Trophoblast cell (in vitro differentiated cells and primary cell): Measurements from ENCODE around the gene FXYD3.

Experiments used
- DNase-seq, 2 donors: peaks; one replicate each; pipeline ENCODE4 v3.0.0-alpha.2; 2016
- H2AFZ ChIP-seq: 2 replicates; pipeline ENCODE4 v1.6.1; 2013; ENCODE audit warnings: low read length, moderate library complexity, mild to moderate bottlenecking; ENCODE audit not compliant: insufficient read depth, poor library complexity
- H2AK5ac ChIP-seq: 2 replicates; pipeline ENCODE4 v1.6.1; 2013; ENCODE audit warnings: mild to moderate bottlenecking, low read length
- H2BK120ac ChIP-seq: 2 replicates; pipeline ENCODE4 v1.6.1; 2013; ENCODE audit warnings: low read length, mild to moderate bottlenecking, moderate library complexity; ENCODE audit not compliant: insufficient read depth, poor library complexity
- H2BK12ac ChIP-seq: 2 replicates; pipeline ENCODE4 v1.6.1; 2013; ENCODE audit warnings: mild to moderate bottlenecking, low read length, moderate library complexity
- H2BK5ac ChIP-seq: 2 replicates; pipeline ENCODE4 v1.6.1; 2013; ENCODE audit warnings: low read length, low read depth, moderate library complexity, mild to moderate bottlenecking; ENCODE audit not compliant: poor library complexity
- H3K14ac ChIP-seq: 2 replicates; pipeline ENCODE4 v1.6.1; 2013; ENCODE audit warnings: mild to moderate bottlenecking, low read length
- H3K18ac ChIP-seq: 2 replicates; pipeline ENCODE4 v1.6.1; 2013; ENCODE audit warnings: mild to moderate bottlenecking, low read length
- H3K23ac ChIP-seq: 2 replicates; pipeline ENCODE4 v1.6.1; 2013; ENCODE audit warnings: low read length
- H3K27ac ChIP-seq: 2 replicates; pipeline ENCODE4 v1.5.1; 2013; ENCODE audit warnings: low read depth, mild to moderate bottlenecking, inconsistent platforms, low read length, moderate library complexity
- H3K27me3 ChIP-seq: 2 replicates; pipeline ENCODE4 v1.6.1; 2013; ENCODE audit warnings: inconsistent platforms, mild to moderate bottlenecking, low read length, moderate library complexity; ENCODE audit not compliant: insufficient read depth
- H3K36me3 ChIP-seq, 2 experiments: 1 replicate in 1 of 2; 2 replicates in 1 of 2; pipeline ENCODE4 v1.6.1; 2013; ENCODE audit warnings: low read length in 2 of 2, mild to moderate bottlenecking in 2 of 2, moderate library complexity in 1 of 2; ENCODE audit not compliant: insufficient read depth in 2 of 2, control insufficient read depth in 1 of 2
- H3K4ac ChIP-seq: 2 replicates; pipeline ENCODE4 v1.6.1; 2013; ENCODE audit warnings: low read depth, mild to moderate bottlenecking, low read length, moderate library complexity
- H3K4me1 ChIP-seq, 2 experiments: 1 replicate in 1 of 2; 2 replicates in 1 of 2; pipeline ENCODE4 v1.6.1; 2013; ENCODE audit warnings: low read length in 2 of 2, mild to moderate bottlenecking in 2 of 2, moderate library complexity in 1 of 2; ENCODE audit not compliant: insufficient read depth in 2 of 2, control insufficient read depth in 1 of 2
- H3K4me2 ChIP-seq: 2 replicates; pipeline ENCODE4 v1.6.1; 2013; ENCODE audit warnings: inconsistent platforms, mild to moderate bottlenecking, low read length, moderate library complexity
- H3K4me3 ChIP-seq: 2 replicates; pipeline ENCODE4 v1.5.1; 2013; ENCODE audit warnings: mild to moderate bottlenecking, low read depth, low read length, inconsistent platforms
- H3K79me1 ChIP-seq: one replicate; pipeline ENCODE4 v1.6.1; 2013; ENCODE audit warnings: low read length
- H3K79me2 ChIP-seq: 2 replicates; pipeline ENCODE4 v1.6.1; 2013; ENCODE audit warnings: low read length, mild to moderate bottlenecking; ENCODE audit not compliant: control insufficient read depth, insufficient read depth, poor library complexity
- H3K9ac ChIP-seq: 2 replicates; pipeline ENCODE4 v1.6.1; 2013; ENCODE audit warnings: mild to moderate bottlenecking, low read length
- H3K9me3 ChIP-seq: 2 replicates; pipeline ENCODE4 v1.6.1; 2013; ENCODE audit warnings: low read depth, mild to moderate bottlenecking, control low read depth, inconsistent platforms, low read length; ENCODE audit not compliant: insufficient read depth
- H4K12ac ChIP-seq: 2 replicates; pipeline ENCODE4 v1.6.1; 2013; ENCODE audit warnings: low read depth, mild to moderate bottlenecking, low read length, moderate library complexity
- H4K8ac ChIP-seq: 2 replicates; pipeline ENCODE4 v1.6.1; 2013; ENCODE audit warnings: low read depth, mild to moderate bottlenecking, low read length, moderate library complexity
- H4K91ac ChIP-seq: one replicate; pipeline ENCODE4 v1.6.1; 2013; ENCODE audit warnings: low read depth, mild to moderate bottlenecking, low read length, moderate library complexity
- WGBS: extraction: QIAGEN DNeasy Blood & Tissue Kit; methylation state at CpG from one replicate; pipeline ENCODE4 v1.1.7; 2013; ENCODE audit warnings: missing lambda C conversion rate; ENCODE audit not compliant: insufficient read length, insufficient coverage; ENCODE audit errors: extremely low coverage; 5-methylcytosine and 5-hydroxymethylcytosine counted together

FXYD3 gene

DNA sequence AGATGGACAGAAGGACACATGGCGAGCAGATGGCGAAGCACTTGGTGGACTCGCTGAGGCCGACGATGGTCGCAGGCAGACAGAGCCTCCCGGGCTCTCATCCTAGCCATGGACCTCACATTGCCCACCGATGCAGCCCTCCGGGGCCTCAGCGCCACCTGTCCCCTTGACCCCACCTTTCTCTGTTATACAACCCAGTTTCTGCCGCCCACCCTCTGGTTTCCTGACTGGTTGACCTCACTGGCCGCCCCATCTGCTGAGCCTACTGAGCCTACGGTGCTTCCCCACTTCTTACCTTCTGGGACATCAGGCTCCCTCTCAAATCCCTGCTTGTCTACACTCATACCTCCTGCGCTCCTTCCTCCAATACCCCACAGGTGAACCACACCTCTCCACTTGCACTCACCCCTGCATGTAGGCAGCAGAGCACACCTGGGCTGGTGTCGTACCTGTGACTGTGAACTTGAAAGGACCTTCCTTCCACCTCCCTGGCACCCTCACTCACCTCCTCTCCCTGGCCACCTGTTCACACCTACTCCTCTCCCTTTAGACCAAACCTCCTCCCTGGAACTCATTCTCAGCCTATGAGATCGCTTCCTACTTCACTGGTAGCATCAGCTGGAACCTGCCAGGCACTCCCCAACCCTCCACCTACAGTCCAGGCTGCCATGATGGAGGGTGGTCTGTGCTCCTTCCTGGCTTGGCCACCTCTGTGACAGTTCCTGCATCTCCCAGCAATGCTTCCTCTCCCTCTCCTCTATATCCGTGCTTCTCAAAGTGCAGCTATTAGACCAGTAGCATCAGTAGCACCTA lies 38.0 kb upstream of the FXYD3 start:
- no peaks in the 10 kb centered on the region for H3K27me3 ChIP-seq
- no peak for DNase-seq
- no CpG with 5 or more reads among the region's 17 CpGs for WGBS
- no peak overlapping the region for H3K9ac ChIP-seq
- H2BK120ac ChIP-seq = no peak overlapping the region
- H2BK12ac ChIP-seq = no peak overlapping the region
- H3K36me3 ChIP-seq = no peaks in the 10 kb centered on the region
- no peak overlapping the region for H3K27ac ChIP-seq
- no peak overlapping the region for H4K91ac ChIP-seq
- no peak overlapping the region for H3K14ac ChIP-seq
- no peak overlapping the region for H4K12ac ChIP-seq
- no peak overlapping the region for H2AFZ ChIP-seq
- no peak overlapping the region for H4K8ac ChIP-seq
- no peak overlapping the region for H3K18ac ChIP-seq
- peak overlapping the region; percentile 96 for H3K23ac ChIP-seq
- H3K4me1 ChIP-seq = no peaks in the 10 kb centered on the region
- no peaks in the 10 kb centered on the region for H3K79me2 ChIP-seq
- no peaks in the 10 kb centered on the region for H3K79me1 ChIP-seq
- peaks cover 8% of the 10 kb centered on the region for H3K9me3 ChIP-seq
- H3K4me2 ChIP-seq = no peak overlapping the region
- H3K4me3 ChIP-seq = no peak overlapping the region
- no peak overlapping the region for H3K4ac ChIP-seq
- no peak overlapping the region for H2AK5ac ChIP-seq
- no peak overlapping the region for H2BK5ac ChIP-seq

GRCh38 chr19:35079826-35080225 lies 35.8 kb upstream of the FXYD3 start:
- no peak overlapping the region for H4K8ac ChIP-seq
- no peaks in the 10 kb centered on the region for H3K4me1 ChIP-seq
- no peak overlapping the region for H2AFZ ChIP-seq
- DNase-seq = no peak
- H3K9me3 ChIP-seq = peaks cover 8% of the 10 kb centered on the region
- H3K79me2 ChIP-seq = no peaks in the 10 kb centered on the region
- no peak overlapping the region for H3K4me3 ChIP-seq
- H3K4me2 ChIP-seq = no peak overlapping the region
- no peak overlapping the region for H2BK12ac ChIP-seq
- no peak overlapping the region for H4K12ac ChIP-seq
- no peak overlapping the region for H2BK5ac ChIP-seq
- no peak overlapping the region for H3K18ac ChIP-seq
- H3K27me3 ChIP-seq = no peaks in the 10 kb centered on the region
- no peaks in the 10 kb centered on the region for H3K79me1 ChIP-seq
- H2AK5ac ChIP-seq = no peak overlapping the region
- H2BK120ac ChIP-seq = no peak overlapping the region
- no peak overlapping the region for H3K4ac ChIP-seq
- no peak overlapping the region for H3K14ac ChIP-seq
- H3K9ac ChIP-seq = no peak overlapping the region
- no peak overlapping the region for H3K23ac ChIP-seq
- H3K36me3 ChIP-seq = no peaks in the 10 kb centered on the region
- WGBS = no CpG with 5 or more reads among the region's 14 CpGs
- no peak overlapping the region for H4K91ac ChIP-seq
- no peak overlapping the region for H3K27ac ChIP-seq

GRCh38 chr19:35080613-35081170 lies 34.9 kb upstream of the FXYD3 start:
- Histone ChIP-seq H2BK5ac (no peak overlapping the region), H3K79me2 (no peaks in the 10 kb centered on the region), H3K4me2 (no peak overlapping the region), H3K27ac (no peak overlapping the region), H3K23ac (no peak overlapping the region), H4K12ac (no peak overlapping the region), H4K8ac (no peak overlapping the region), H3K4me3 (no peak overlapping the region), H3K27me3 (no peaks in the 10 kb centered on the region), H3K36me3 (no peaks in the 10 kb centered on the region), H2AFZ (no peak overlapping the region), H3K79me1 (no peaks in the 10 kb centered on the region), H4K91ac (no peak overlapping the region), H3K9me3 (peaks cover 8% of the 10 kb centered on the region), H3K18ac (no peak overlapping the region), H3K4me1 (no peaks in the 10 kb centered on the region), H2BK12ac (no peak overlapping the region), H2AK5ac (no peak overlapping the region), H3K4ac (no peak overlapping the region), H2BK120ac (no peak overlapping the region), H3K9ac (no peak overlapping the region), H3K14ac (no peak overlapping the region)
- no peak for DNase-seq
- WGBS = no CpG with 5 or more reads among the region's 16 CpGs

- H3K9me3 ChIP-seq = peaks cover 8% of the 10 kb centered on the region
- H3K9ac ChIP-seq = no peak overlapping the region
- no peak overlapping the region for H4K12ac ChIP-seq
- no peak overlapping the region for H2BK120ac ChIP-seq
- no peaks in the 10 kb centered on the region for H3K79me2 ChIP-seq
- H3K27ac ChIP-seq = no peak overlapping the region
- no peak overlapping the region for H2BK5ac ChIP-seq
- H3K79me1 ChIP-seq = no peaks in the 10 kb centered on the region
- no peak overlapping the region for H3K14ac ChIP-seq
- H4K8ac ChIP-seq = no peak overlapping the region
- no peak overlapping the region for H2BK12ac ChIP-seq
- no peak overlapping the region for H2AK5ac ChIP-seq
- no peaks in the 10 kb centered on the region for H3K27me3 ChIP-seq
- H3K4ac ChIP-seq = no peak overlapping the region
- no peak overlapping the region for H2AFZ ChIP-seq
- H4K91ac ChIP-seq = no peak overlapping the region
- H3K23ac ChIP-seq = no peak overlapping the region
- H3K36me3 ChIP-seq = no peaks in the 10 kb centered on the region
- no peak overlapping the region for H3K18ac ChIP-seq
- no peak for DNase-seq
- no peak overlapping the region for H3K4me3 ChIP-seq
- WGBS = no CpG with 5 or more reads among the region's 6 CpGs
- no peak overlapping the region for H3K4me2 ChIP-seq
- no peaks in the 10 kb centered on the region for H3K4me1 ChIP-seq
Measured at GRCh38 chr19:35081201-35081600, 34.4 kb upstream of the FXYD3 start.
